Pancreas (tissue), 10 donors: ENCODE results near the gene CD46. TPM values are rescaled to one million over a fixed set of nuclear protein-coding genes. Genes with fewer than 3 reads are reported as not detected.

Experiments used
- ATAC-seq, 4 donors: fragments of 200-7000 bp; cut with Tn5 transposase; one replicate each; pipeline versions ENCODE4 v1.8.0 to v1.9.1; 2020; ENCODE audit warnings: mild to moderate bottlenecking in 4 of 4, moderate library complexity in 4 of 4
- DNase-seq, 6 donors: peaks; one replicate each; pipeline ENCODE4 v3.0.0-alpha.2; 2020
- FAIRE-seq: peaks from 2 replicates; lab custom pipeline; 2012; peaks lifted over from hg19 to GRCh38; lab: Jason Lieb, UNC
- H3K27ac ChIP-seq, 4 donors: fragments of 200-600 bp; sonication (generic); 1 replicate in 3 of 4; 2 replicates in 1 of 4; pipeline versions ENCODE4 v1.5.0 to v1.8.0; 2020
- H3K27me3 ChIP-seq, 4 donors: fragments of 200-600 bp; one replicate each; pipeline ENCODE4 v1.8.0; 2021
- H3K36me3 ChIP-seq, 3 donors: fragments of 200-600 bp; sonication (generic) in 1 of 3; one replicate each; pipeline versions ENCODE4 v1.5.0 to v1.8.0; 2020 to 2021
- H3K4me1 ChIP-seq, 3 donors: fragments of 200-600 bp; one replicate each; pipeline ENCODE4 v1.8.0; 2021
- H3K4me3 ChIP-seq, 4 donors: fragments of 200-600 bp; sonication (generic) in 2 of 4; one replicate each; pipeline versions ENCODE4 v1.5.0 to v1.8.0; 2020 to 2021
- H3K9me3 ChIP-seq, 4 donors: fragments of 200-600 bp; one replicate each; pipeline ENCODE4 v1.8.0; 2021
- CTCF ChIP-seq, 4 donors: fragments of 200-600 bp; sonication (generic) in 3 of 4; IDR thresholded peaks; one replicate each; pipeline versions ENCODE4 v1.5.0 to v1.8.0; 2021; ENCODE audit warnings: antibody characterized with exemption in 4 of 4
- WGBS, 2 donors: extraction: QIAGEN DNeasy Blood & Tissue Kit; methylation state at CpG; one replicate each; pipeline ENCODE4 v1.1.7; 2013; 5-methylcytosine and 5-hydroxymethylcytosine counted together
- intact Hi-C, 3 donors: fragments of 100-400 bp; cut with DNase I; formaldehyde crosslinking; loops; one replicate each; pipeline versions ENCODE4 v1.11.1 to v1.14.2; 2022
- polyA plus RNA-seq, 2 donors: library from polyadenylated mRNA; stranded (reverse); fragments of 200-250 nt; gene quantifications; one replicate each; pipeline ENCODE4 v1.2.3, GENCODE V29; 2013
- total RNA-seq, 6 donors: library from RNA; stranded (reverse); fragmentation: NEBNext Ultra II Directional in 4 of 6; extraction: Animal tissue kit (Norgen Biotek cat#: 25700) in 4 of 6; gene quantifications; one replicate each; pipeline versions ENCODE4 v1.2.1 to v1.2.4, GENCODE V29; 2021 to 2023
- donor health status: healthy with polysubstance abuse.
- donor health status: DM: no; HTN: no; CAD: no; lungs with moderate emphysema.
- donor health status: DM: no; HTN: no; CAD: no.
- donor health status: control.
- donor health status: control.
- donor health status: Bipolar disorder and iron deficiency.
- donor health status: DM: yes; HTN: yes; CAD: no.
- donor health status: DM: no; HTN: no; CAD: no.
- donor health status: DM: no; HTN: no; CAD: no.
- donor health status: DM: yes; HTN: yes; CAD: no.

The CD46 gene
- total and polyA plus RNA-seq, 8 donors, result 59.8 to 172 (median 116) TPM

GRCh38 chr1:207803678-207804077 is 51.8 kb downstream of the CD46 start:
- WGBS, 2 donors, result 78 to 87% methylated on average over 9 of the region's 9 CpGs
- H3K36me3 ChIP-seq, result peaks cover 5 to 74% (median 47%) of the 10 kb centered on the region in 3 donors
- H3K27ac ChIP-seq, result no peak overlapping the region
- FAIRE-seq (no peak), ATAC-seq (no peak), DNase-seq (no peak)
- intact Hi-C loops, result no loop called here
- H3K4me1 ChIP-seq, result peaks cover 16 to 19% (median 18%) of the 10 kb centered on the region in 3 donors
- no peak overlapping the region for H3K4me3 ChIP-seq
- H3K27me3 ChIP-seq, result no peaks in the 10 kb centered on the region
- no peaks in the 10 kb centered on the region for H3K9me3 ChIP-seq
- no peak for TF ChIP-seq CTCF (IDR thresholded peaks at IDR 0.05)

GRCh38 chr1:207804721-207805468 is 53.0 kb downstream of the CD46 start:
- FAIRE-seq, result no peak
- no peak for ATAC-seq
- Histone ChIP-seq H3K36me3 (peaks cover 5 to 86% (median 59%) of the 10 kb centered on the region in 3 donors), H3K9me3 (no peaks in the 10 kb centered on the region), H3K27me3 (no peaks in the 10 kb centered on the region), H3K4me3 (no peak overlapping the region), H3K4me1 (peaks cover 20 to 30% (median 24%) of the 10 kb centered on the region in 3 donors), H3K27ac (peak overlapping the region in 1 of 4 donors; percentile 0)
- intact Hi-C loops, result no loop called here
- DNase-seq, result peak in 1 of 6 donors; percentile 28
- 76 to 90% methylated on average over 5 of the region's 5 CpGs for WGBS, 2 donors
- TF ChIP-seq CTCF (IDR thresholded peaks at IDR 0.05), result no peak

GRCh38 chr1:207805841-207806421 is 54.1 kb downstream of the CD46 start:
- ATAC-seq, result peak; percentile 62 to 80 (median 68)
- no peak overlapping the region for H3K4me3 ChIP-seq
- no peak for FAIRE-seq
- 42 to 44% methylated on average over 5 of the region's 5 CpGs for WGBS, 2 donors
- peak overlapping the region in 3 of 4 donors; percentile 10 to 60 (median 27) for H3K27ac ChIP-seq
- no peaks in the 10 kb centered on the region for H3K9me3 ChIP-seq
- peaks cover 5 to 95% (median 65%) of the 10 kb centered on the region in 3 donors for H3K36me3 ChIP-seq
- intact Hi-C loops, result no loop called here
- peak in 4 of 6 donors; percentile 62 to 82 (median 79) for DNase-seq
- no peak for TF ChIP-seq CTCF (IDR thresholded peaks at IDR 0.05)
- H3K4me1 ChIP-seq, result peaks cover 20 to 41% (median 24%) of the 10 kb centered on the region in 3 donors
- no peaks in the 10 kb centered on the region for H3K27me3 ChIP-seq

GRCh38 chr1:207806531-207807325 is 54.9 kb downstream of the CD46 start:
- H3K27me3 ChIP-seq, result no peaks in the 10 kb centered on the region
- no peaks in the 10 kb centered on the region for H3K9me3 ChIP-seq
- peaks cover 24 to 46% (median 24%) of the 10 kb centered on the region in 3 donors for H3K4me1 ChIP-seq
- H3K27ac ChIP-seq, result peak overlapping the region; percentile 0 to 60 (median 30)
- H3K36me3 ChIP-seq, result peaks cover 5 to 92% (median 66%) of the 10 kb centered on the region in 3 donors
- intact Hi-C loops, result no loop called here
- ATAC-seq (no peak), DNase-seq (no peak), FAIRE-seq (no peak)
- TF ChIP-seq CTCF (IDR thresholded peaks at IDR 0.05), result no peak
- no peak overlapping the region for H3K4me3 ChIP-seq
- WGBS, 2 donors, result 80 to 86% methylated on average over 11 of the region's 11 CpGs
